Liver (tissue), 3 donors: ENCODE measurements around the gene USP30.

Source experiments
- CTCF ChIP-seq: fragments of 150-350 bp; IDR thresholded peaks from 2 replicates; pipeline ENCODE4 v1.5.1; 2017; ENCODE audit warnings: improper control_type of control experiment, low read depth, low read length; ENCODE audit not compliant: missing input control
- EGR1 ChIP-seq, 2 donors: IDR thresholded peaks; 2 replicates each; pipeline ENCODE4 v1.6.1; 2016 to 2018; ENCODE audit warnings: antibody characterized with exemption in 2 of 2, low read depth in 2 of 2
- FOXA1 ChIP-seq: IDR thresholded peaks from 2 replicates; pipeline ENCODE4 v1.6.1; 2016; ENCODE audit warnings: antibody characterized with exemption
- GABPA ChIP-seq, 2 donors: IDR thresholded peaks in 1 of 2; conservative IDR thresholded peaks in 1 of 2; 2 replicates each; pipeline ENCODE4 v1.6.1; 2016; ENCODE audit warnings: antibody characterized with exemption in 2 of 2, mild to moderate bottlenecking in 1 of 2, moderate library complexity in 1 of 2
- HNF4A ChIP-seq, 2 donors: conservative IDR thresholded peaks; 2 replicates each; pipeline ENCODE4 v1.6.1; 2016; ENCODE audit warnings: antibody characterized with exemption in 2 of 2, mild to moderate bottlenecking in 2 of 2
- JUND ChIP-seq, 2 donors: IDR thresholded peaks; 2 replicates each; pipeline ENCODE4 v1.6.1; 2016; ENCODE audit warnings: antibody characterized with exemption in 2 of 2
- RAD21 ChIP-seq, 2 donors: IDR thresholded peaks; 2 replicates each; pipeline ENCODE4 v1.6.1; 2016; ENCODE audit warnings: antibody characterized with exemption in 2 of 2, mild to moderate bottlenecking in 2 of 2
- REST ChIP-seq: IDR thresholded peaks from 2 replicates; pipeline ENCODE4 v1.6.1; 2016; ENCODE audit warnings: antibody characterized with exemption, mild to moderate bottlenecking
- RXRA ChIP-seq, 2 donors: IDR thresholded peaks; 2 replicates each; pipeline ENCODE4 v1.6.1; 2017 to 2018; ENCODE audit warnings: antibody characterized with exemption in 2 of 2, mild to moderate bottlenecking in 1 of 2
- TAF1 ChIP-seq: conservative IDR thresholded peaks from 2 replicates; pipeline ENCODE4 v1.6.1; 2016; ENCODE audit warnings: antibody characterized with exemption, mild to moderate bottlenecking
- YY1 ChIP-seq: IDR thresholded peaks from 2 replicates; pipeline ENCODE4 v1.6.1; 2016; ENCODE audit warnings: antibody characterized with exemption, mild to moderate bottlenecking
- ZBTB33 ChIP-seq: IDR thresholded peaks from 2 replicates; pipeline ENCODE4 v1.6.1; 2016; ENCODE audit warnings: antibody characterized with exemption
- TF ChIP-seq, protein P1 (sequence below): IDR thresholded peaks from 2 replicates; pipeline ENCODE4 v1.6.1; 2016; ENCODE audit warnings: antibody characterized with exemption
- donor health status: healthy.
- donor health status: healthy.

DNA sequence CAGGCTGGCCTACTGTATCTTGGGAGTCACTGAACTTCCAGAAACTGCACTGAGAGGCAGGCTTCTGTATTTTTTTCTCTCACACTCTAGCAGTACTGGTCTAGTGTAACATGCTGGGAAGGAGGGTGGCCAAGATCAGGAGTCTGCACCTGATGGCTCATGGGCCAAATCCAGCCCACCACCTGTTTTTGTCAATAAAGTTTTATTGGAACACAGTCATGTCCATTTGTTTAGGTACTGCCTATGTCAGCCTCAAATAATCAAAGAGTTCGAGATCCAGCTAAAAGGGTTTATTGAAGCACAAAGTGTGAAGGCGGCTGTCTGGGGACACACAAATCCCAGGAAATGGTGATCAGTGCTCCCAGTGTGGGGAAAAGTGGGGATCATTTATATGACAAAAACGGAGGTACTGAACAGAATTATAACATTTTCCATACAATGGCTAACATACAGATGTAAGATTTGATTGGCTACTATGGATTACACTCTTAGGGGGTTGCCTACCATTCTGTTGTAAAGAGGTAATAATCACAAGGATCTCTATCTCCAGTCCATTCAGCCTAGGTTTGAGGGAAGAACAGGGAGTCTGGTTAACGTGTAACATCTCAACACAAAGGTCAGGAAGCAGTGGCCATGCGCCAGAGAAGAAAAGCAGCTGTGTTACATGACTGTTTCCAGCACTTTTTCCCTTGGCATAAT, 12.9 kb downstream of the USP30 start:
- no peak for TF ChIP-seq CTCF
- TF ChIP-seq REST: peak; percentile 76
- TF ChIP-seq RXRA (IDR thresholded peaks at IDR 0.05): peak; percentile 69 to 74
- TF ChIP-seq, protein P1, sequence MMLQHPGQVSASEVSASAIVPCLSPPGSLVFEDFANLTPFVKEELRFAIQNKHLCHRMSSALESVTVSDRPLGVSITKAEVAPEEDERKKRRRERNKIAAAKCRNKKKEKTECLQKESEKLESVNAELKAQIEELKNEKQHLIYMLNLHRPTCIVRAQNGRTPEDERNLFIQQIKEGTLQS: no peak
- TF ChIP-seq RAD21 (IDR thresholded peaks at IDR 0.05): peak; percentile 34 to 48
- TF ChIP-seq YY1: peak; percentile 81
- peak in 1 of 2 donors; percentile 46 for TF ChIP-seq GABPA (IDR thresholded peaks at IDR 0.05 in 1 of 2, conservative IDR thresholded peaks at IDR 0.05 in 1 of 2)
- peak; percentile 22 to 54 for TF ChIP-seq JUND (IDR thresholded peaks at IDR 0.05)
- TF ChIP-seq TAF1: no peak
- TF ChIP-seq ZBTB33: no peak
- peak; percentile 74 to 80 for TF ChIP-seq HNF4A (conservative IDR thresholded peaks at IDR 0.05)
- no peak for TF ChIP-seq EGR1 (IDR thresholded peaks at IDR 0.05; ENCODE audit: low read depth in 2 of 2)
- no peak for TF ChIP-seq FOXA1
